Left forelimb (tissue), 1 donor: ENCODE data around the gene FZD2.
A peak's percentile ranks its signal among the peaks of the same experiment; 100 is the strongest.
"Not testable (repeated sequence)": the region's sequence is repeated elsewhere in the genome, so short reads cannot be mapped to it uniquely, and the experiment has no call there.

Experiments
- DNase-seq: peaks from one replicate; pipeline ENCODE4 v3.0.0-alpha.2; 2018; ENCODE audit warnings: low spot score

FZD2 gene

DNA sequence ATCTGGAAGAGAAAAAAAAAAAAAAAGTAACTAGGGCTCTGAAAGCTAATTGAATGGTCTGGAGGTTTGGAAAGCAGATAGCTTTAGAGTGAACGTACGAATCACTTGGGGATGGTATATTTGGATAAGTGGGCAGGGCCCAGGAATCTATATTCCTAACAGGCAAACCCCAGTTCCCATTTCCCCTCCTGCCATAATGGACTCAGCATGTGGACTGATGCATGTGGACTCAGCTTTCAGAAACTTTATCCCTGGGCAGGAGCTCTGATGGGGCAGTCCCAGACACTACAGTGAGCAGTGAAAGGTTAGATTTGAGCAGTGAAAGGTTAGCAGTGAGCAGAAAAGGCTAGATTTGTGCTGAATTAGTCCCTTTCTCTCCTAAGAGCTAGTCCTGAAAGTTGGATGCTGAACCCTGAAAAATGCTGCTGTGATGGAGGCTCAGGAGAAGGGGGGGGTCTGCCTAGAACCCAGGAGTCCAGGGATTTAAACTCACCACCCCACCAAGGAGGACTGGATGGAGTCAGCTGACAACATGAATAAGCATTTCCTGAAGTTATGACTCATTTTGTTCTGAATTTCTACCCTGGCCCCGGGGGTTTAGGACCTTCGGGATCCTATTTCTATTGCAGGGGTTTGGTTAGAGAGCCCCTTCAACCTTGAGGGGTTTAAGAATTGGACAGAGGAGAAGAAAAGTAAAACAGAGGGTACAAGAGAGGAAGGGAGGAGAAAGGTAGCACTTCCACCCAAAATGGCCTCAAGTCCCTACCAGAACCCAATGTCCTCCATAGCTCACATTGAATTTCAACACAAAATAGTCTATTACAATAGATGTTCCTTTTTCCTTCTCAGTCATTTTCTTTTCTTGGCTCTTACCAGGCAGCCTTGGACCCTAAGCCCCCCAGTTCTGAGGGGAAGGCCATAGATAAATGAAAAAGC lies 10.3 kb upstream of the FZD2 start:
- no peak for DNase-seq

DNA sequence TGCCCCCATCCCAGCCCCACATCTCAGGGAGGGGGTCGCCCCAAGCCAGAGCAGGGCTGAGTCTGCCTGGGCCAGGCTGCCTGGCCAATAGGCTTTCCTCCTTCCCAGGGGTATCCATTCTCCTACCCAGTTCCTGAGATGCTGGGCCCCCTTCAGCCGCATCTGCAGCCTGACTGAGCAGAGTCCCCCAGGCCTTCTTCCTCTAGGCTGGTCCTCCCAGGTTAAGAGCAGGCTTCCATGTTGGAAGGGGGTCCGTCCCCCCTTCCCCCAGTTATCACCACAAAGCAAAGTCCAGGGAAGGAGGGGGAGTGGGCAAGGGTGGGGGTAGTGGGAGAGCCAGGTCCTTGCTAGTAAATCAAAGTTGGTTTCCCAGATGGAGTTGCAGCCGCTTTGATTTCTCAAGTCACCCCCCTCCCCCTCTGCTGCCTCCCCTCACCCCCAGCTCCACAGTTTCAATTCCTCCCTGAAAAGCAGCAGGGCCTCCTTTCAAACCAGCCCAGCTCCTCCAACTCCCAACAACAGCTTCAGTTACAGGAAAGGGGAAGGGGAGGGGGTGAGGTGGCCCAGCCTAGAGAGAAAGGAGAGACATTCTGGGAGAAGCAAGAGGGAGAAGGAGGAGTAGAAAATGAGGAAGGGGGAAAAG lies 9.5 kb upstream of the FZD2 start:
- no peak for DNase-seq

DNA sequence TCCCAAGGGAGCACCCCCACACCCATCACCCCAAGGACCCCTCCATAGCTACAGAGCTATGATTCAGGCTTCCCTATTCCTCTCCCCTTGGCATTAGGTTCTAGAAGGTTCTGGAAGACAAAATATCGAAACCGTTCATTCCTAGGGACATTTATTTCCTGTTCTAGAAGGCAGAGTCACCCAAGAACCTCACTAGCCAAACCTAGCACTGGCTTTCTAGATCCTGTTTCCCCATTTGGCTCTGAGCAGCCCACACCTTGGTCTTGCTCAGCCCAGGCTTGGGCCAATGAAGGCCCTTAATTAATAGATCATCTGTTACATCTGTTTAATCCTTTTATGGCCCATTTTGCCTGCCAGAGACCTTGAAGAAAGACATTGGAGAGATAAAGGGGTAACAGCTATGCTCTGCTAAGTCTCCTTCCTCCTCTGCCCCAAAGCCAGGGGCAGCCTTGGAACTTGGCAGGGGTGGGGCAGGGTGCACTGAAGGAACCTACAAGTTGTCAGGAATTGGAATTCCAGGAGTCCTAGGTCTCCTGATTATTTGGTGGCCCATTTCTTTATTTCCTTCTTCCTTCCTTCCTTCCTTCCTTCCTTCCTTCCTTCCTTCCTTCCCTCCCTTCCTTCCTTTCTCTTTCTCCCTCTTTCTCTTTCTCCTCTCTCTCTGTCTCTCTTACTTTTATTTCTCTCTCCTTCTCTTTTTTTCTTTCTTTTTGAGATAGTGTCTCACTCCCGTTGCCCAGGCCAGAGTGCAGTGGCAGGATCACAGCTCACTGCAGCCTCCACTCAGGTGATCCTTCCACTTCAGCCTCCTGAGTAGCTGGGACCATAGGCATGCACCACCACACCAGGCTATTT lies 8.7 kb upstream of the FZD2 start:
- DNase-seq = no peak

DNA sequence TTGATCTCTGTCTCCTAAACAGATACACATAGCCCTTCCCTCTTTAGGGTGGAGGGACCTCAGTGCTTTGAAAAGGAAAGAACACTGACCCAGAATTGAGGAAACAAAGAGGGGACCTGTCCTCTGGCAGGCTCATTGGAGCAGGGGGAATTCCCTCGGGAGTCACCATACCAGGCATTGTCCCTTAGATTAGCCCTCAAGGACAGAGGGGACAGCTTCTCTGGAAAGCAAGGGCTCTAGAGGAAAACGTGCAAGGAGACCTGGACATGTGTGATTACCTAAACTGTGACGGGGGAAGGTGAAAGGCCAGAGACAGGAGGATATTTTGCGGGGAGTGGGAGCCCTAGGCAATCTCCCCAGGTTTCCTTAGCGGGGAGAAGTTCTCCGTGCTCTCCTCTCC lies 7.6 kb upstream of the FZD2 start:
- no peak for DNase-seq

DNA sequence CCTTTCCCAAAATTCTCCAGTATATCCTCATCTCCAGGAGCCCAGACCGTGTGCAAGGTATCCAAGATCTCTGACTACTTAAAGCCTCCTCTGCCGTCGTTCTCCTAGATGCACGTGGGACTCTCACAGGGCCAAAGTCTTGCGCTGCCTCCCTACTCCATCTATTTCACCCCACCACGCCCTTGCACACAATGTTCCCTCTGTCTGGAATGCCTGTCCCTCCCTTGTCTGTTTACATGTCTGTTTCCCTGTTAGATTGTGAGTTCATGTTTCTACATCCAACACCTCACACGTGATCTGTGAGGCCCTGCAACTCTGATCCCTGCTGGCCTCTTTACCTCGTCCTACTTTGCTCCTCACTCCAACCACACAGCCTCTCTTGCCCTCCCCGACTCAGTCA lies 4.9 kb upstream of the FZD2 start:
- DNase-seq = no peak

DNA sequence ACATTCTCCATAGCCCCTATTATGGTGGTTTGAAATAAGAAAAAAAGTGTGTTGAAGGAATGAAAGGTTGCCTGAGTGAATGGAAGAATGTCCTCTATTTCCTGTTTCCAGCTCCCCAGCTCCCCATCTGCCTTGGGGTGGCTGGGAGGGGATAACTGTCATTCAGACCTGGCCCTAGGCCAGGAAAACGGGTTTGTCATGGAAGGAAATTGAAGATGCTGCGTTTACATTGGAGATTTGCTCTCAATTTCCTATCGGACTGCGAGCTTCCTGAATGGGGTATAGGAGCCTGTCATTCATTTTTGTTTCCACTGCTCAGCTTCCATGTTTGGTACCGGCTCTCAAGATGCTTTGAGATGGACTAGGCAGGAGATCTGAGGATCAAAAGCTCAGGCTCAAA lies 2.2 kb upstream of the FZD2 start:
- no peak for DNase-seq

DNA sequence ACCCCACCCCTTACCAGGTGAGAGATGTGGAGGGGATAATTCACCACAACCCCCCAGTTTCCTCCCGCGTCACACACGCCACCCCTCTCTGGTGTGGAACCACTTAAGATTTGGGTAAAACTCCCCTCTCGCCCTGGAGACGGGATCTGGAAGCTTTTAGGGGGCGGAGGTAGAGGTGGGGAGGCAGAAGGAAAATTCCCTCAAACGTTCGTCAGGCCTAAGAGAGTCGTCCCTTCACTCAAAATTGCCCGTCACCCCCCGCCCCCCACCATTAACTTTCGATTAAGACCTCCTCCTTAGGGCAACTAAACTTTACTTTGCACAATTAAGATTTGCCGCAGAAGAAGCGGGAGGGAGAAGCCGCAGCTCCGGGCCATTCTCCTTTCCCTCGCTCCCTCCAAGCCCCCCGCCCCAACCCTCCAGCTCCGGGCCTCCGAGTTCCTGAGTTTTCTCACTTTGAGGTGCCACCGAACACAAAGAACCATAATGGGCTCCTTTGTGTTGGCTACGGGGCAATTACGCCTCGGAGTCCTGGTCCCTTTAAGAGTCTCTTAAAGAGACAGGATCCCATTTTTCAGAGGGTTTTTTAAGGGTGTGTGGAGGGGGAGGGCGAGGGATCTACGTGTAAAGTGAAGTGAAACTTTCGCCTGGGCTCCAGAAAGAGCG lies 985 bp upstream of the FZD2 start:
- DNase-seq = peak; percentile 74

DNA sequence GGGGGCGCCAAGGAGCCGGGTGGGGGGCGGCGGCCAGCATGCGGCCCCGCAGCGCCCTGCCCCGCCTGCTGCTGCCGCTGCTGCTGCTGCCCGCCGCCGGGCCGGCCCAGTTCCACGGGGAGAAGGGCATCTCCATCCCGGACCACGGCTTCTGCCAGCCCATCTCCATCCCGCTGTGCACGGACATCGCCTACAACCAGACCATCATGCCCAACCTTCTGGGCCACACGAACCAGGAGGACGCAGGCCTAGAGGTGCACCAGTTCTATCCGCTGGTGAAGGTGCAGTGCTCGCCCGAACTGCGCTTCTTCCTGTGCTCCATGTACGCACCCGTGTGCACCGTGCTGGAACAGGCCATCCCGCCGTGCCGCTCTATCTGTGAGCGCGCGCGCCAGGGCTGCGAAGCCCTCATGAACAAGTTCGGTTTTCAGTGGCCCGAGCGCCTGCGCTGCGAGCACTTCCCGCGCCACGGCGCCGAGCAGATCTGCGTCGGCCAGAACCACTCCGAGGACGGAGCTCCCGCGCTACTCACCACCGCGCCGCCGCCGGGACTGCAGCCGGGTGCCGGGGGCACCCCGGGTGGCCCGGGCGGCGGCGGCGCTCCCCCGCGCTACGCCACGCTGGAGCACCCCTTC lies 484 bp downstream of the FZD2 start:
- DNase-seq = no peak

DNA sequence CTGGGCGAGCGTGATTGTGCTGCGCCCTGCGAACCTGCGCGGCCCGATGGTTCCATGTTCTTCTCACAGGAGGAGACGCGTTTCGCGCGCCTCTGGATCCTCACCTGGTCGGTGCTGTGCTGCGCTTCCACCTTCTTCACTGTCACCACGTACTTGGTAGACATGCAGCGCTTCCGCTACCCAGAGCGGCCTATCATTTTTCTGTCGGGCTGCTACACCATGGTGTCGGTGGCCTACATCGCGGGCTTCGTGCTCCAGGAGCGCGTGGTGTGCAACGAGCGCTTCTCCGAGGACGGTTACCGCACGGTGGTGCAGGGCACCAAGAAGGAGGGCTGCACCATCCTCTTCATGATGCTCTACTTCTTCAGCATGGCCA lies 1.0 kb downstream of the FZD2 start:
- no peak for DNase-seq

DNA sequence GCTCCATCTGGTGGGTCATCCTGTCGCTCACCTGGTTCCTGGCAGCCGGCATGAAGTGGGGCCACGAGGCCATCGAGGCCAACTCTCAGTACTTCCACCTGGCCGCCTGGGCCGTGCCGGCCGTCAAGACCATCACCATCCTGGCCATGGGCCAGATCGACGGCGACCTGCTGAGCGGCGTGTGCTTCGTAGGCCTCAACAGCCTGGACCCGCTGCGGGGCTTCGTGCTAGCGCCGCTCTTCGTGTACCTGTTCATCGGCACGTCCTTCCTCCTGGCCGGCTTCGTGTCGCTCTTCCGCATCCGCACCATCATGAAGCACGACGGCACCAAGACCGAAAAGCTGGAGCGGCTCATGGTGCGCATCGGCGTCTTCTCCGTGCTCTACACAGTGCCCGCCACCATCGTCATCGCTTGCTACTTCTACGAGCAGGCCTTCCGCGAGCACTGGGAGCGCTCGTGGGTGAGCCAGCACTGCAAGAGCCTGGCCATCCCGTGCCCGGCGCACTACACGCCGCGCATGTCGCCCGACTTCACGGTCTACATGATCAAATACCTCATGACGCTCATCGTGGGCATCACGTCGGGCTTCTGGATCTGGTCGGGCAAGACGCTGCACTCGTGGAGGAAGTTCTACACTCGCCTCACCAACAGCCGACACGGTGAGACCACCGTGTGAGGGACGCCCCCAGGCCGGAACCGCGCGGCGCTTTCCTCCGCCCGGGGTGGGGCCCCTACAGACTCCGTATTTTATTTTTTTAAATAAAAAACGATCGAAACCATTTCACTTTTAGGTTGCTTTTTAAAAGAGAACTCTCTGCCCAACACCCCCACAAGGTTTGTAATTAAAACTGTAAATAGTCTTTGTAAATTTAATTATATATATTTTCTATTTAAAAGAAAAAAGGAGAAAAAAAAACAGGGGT lies 1.7 kb downstream of the FZD2 start:
- DNase-seq = peak; percentile 71

DNA sequence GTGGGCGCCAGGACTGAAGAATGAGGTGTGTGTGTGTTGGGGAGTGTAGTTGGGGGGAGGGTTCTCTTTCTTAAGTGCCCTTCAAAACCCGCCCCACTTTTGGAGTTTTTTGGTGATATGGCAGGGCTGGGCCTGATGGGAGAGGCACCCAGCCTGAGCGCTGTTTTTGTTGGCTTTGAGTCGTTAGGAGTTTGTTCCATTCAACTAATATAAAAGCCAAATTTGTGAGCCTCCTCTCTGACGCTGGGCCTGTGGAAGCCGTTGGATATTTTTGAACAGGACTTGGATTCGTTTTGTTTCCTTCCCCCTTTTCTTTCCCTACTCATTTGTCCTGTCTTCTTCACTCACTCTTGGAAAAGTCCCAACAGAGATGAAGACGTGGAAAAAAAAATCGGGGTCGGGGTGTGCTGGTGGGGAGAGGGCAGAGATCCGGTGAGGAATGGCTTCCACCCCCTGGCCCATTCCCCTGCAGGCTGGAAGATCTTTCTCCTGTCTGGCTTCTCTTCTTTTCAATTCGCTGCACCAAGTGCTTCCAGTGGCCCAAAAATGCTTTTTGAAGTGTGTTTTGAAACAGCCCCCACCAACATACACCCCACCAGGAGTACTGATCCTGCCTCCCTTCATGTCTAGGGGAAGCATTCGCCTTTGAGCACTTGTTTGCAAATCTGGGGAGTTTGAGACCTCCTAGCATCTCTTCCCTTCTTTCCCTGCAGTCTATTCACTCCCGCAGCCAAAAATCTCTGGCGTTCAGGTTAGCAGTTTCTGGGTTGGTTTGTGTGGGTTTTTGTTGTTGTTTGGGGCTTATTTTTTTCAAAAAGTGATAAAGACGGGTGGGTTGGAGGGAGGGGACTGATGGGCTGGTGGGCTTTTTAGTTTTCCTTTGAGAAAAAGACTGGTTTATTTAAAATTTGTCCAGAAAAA lies 2.6 kb downstream of the FZD2 start:
- no peak for DNase-seq

DNA sequence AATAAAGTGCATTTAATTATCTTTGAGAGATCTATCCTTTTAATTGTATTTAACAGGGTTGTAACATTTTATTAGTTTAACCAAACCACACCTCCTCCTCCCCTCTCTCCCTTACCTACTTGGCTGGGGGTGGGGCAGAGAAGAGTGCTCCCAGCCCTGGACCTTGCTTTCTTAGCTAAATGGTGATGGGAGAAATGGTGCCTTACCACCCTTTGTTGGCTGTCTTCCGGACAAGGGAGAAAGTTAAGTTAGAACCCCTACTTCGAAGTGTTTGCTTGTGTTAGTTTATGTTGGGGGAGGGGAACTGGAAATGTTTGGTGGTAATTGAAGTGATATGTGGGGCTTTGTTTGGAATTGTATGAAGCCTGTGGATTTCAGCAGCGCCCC lies 3.9 kb downstream of the FZD2 start:
- no peak for DNase-seq

DNA sequence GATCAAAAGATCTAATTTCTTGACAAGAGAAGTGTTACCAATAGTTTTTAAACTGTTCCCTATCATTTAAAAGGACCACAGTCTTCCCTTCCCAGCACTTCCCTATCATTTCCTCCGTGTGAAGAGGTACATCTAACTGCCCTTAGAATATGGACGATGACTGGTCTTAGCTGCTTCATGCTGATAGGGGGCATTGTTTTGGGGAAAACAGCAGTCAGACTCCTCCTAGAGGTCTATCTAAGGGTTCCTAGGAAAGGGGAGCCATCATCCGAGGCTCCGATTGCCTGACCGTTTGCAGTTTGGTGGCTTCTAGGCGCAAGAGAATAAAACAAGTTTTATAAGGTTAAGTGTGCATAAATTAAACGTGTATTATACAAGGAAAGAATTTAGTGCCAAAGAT lies 7.1 kb downstream of the FZD2 start:
- no peak for DNase-seq

DNA sequence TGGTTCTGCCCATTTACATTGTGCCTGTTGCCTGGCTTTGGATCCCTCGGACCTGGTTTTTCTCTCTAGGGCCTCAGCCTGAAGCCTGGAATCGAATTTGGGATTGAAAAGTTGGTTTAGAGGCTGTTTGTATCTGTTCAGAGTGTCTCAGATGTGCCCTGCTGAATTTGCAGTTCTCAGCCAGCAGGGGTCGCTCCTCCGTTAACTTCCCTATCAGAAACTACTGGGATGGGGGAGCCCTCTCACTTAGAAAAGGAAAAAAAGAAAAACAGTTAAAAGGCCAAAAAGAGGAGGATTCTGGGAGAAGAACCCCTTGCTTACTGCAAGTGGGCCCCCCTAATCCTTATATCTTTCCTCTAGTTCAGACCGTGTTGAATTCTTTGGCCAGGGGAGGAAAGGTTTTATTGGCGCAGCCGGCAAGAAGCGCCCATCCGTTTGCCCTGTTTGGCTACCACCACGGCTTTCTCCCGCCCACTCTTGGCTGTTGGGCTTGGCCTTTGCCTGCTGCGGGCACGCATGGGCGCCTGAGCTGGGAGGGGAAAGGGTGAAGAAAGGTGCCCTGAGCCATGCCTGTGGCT lies 8.7 kb downstream of the FZD2 start:
- no peak for DNase-seq

DNA sequence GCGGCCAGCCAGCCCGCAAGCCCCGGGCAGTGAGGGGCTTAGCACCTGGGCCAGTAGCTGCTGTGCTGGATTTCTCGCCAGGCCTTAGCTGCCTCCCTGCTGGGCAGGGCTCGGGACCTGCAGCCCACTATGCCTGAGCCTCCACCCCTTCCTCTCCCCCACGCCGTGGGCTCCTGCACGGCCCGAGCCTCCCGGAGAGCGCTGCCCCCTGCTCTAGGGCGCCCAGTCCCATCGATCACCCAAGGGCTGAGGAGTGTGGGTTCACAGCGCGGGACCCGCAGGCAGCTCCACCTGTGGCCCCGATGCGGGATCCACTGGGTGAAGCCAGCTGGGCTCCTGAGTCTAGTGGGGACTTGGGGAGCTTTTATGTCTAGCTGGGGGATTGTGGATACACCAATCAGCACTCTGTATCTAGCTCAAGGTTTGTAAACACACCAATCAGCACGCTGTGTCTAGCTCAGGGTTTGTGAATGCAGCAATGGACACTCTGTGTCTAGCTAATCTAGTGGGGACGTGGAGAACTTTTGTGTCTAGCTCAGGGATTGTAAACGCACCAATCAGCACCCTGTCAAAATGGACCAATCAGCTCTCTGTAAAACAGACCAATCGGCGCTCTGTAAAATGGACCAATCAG lies 11.1 kb downstream of the FZD2 start:
- not testable (repeated sequence) for DNase-seq

DNA sequence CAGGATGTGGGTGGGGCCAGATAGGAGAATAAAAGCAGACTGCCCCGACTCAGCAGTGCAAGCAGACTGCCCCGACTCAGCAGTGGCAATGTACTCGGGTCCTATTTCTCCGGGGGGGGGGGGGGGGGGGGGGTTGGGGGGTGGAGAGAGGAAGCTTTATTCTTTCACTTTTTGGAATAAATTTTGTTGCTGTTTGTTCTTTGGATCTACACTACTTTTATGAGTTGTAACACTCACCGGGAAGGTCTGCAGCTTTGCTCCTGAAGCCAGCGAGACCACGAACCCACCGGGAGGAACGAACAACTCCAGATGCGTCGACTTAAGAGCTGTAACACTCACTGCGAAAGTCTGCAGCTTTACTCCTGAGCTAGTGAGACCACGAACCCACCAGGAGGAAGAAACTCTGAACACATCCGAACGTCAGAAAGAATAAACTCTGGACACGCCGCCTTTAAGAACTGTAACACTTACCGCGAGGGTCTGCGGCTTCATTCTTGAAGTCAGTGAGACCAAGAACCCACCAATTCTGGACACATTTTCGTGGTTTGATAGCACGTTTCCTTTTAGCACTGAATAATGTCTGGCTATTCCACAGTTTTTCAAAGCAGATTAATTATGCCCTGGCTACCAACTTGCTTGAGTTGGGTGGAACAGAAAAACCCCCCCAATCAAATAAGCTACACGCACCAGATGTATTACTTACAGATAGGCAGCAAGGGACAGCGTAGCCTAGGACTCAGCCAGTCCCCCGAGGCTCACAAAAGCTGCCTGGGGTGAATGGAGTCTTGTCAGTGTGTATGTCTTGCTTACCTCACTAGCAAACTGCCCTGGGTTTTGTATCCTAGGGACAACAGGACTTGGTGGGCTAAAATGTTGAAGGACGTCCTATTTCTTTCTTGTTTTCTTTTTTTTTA lies 11.9 kb downstream of the FZD2 start:
- no peak for DNase-seq

DNA sequence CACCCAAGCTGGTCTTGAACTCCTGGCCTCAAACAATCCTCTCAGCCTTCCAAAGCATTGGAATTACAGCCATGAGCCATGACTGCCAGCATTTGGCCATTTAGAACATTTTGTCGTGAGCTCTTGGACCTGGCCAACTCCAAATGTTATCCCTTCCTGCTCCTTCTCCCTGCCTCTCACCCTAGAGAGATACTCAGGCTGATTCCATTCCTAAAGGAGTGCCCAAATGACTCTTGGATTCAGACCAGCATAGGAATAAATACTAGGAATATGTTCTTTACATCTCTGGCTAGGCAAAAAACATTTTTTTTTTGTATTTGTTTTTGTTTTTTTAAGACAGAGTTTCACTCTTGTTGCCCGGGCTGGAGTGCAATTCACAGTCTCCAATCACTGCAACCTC lies 15.5 kb downstream of the FZD2 start:
- no peak for DNase-seq

DNA sequence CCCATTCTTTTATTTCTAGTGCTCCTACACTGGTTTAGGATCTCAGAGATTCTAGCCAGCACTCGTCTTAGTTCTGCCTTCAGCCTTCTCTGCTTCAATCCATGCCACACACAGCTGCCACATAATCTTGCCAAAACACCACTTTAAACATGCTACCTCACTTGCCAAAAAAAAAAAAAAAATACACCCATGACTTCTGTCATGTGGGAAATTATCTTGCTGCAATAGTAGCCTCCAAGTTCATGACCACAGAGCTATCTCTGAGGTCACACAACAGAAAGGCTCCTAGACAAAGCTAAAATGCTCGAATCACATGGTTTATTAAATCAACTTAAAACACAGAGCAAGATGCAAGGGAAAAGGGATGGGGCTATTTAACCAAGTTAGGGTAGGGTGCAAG lies 18.1 kb downstream of the FZD2 start:
- DNase-seq = no peak
